SIG-M5 treated with dmso at 0.1 percent for 504 hours (cell line): Measurements from ENCODE around the gene FGF21.
A peak's percentile ranks its signal among the peaks of the same experiment; 100 is the strongest.
"Not testable (repeated sequence)": the region's sequence is repeated elsewhere in the genome, so short reads cannot be mapped to it uniquely, and the experiment has no call there.

Experiments
- DNase-seq: peaks from one replicate; lab custom pipeline; 2025; ENCODE audit not compliant: unreplicated experiment; lab: John Stamatoyannopoulos, UW

The FGF21 gene, protein sequence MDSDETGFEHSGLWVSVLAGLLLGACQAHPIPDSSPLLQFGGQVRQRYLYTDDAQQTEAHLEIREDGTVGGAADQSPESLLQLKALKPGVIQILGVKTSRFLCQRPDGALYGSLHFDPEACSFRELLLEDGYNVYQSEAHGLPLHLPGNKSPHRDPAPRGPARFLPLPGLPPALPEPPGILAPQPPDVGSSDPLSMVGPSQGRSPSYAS

DNA sequence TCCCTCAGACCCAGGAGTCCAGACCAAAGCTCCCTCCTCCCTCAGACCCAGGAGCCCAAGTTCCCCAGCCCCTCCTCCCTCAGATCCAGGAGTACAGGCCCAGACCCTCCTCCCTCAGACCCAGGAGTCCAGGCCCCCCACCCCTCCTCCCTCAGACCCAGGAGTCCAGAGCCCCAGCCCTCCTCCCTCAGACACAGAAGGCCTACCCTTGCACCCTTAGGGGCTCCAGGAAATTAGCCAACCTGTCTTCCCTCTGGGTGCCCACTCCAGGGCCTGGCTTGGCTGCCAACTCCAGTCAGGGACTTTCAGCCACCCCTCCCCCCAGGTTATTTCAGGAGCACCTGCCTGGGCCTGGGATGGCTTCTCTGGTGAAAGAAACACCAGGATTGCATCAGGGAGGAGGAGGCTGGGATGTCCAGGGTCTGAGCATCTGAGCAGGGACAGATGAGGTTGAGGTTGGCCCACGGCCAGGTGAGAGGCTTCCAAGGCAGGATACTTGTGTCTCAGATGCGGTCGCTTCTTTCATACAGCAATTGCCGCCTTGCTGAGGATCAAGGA, at the start of gene FGF21:
Gene FGF21, plus strand, starts transcription at position 441 of the 558 bp plus-strand sequence. CDS start 713 bp downstream, outside the sequence.
- no peak for DNase-seq

DNA sequence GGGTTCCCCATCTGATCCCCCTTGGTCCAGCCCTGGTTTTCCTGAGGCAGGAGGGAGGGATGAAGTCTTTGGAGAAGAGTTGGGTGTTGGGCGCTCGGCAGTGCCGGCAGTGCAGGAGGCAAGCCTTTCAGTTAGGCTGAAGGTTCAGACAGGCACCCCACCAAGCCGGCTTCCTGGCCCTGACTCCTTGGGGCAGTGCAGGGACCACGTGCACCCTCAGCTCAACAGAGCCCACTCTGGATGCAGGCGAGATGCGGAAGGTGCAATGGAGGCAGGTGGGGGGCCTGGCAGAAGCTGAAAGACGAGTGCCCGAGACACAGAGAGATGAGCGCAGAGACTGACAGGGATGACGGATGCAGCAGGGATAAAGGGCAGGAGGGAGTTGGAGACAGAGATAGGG, 46.9 kb upstream of the FGF21 start:
- no peak for DNase-seq

GRCh38 chr19:48711106-48711662, 44.1 kb upstream of the FGF21 start:
- no peak for DNase-seq

- DNase-seq, result peak; percentile 38
Measured at GRCh38 chr19:48713041-48713863, 42.1 kb upstream of the FGF21 start.

- DNase-seq, result peak; percentile 99
Measured at GRCh38 chr19:48713864-48714755, 41.2 kb upstream of the FGF21 start.

GRCh38 chr19:48714759-48715675, 40.3 kb upstream of the FGF21 start:
- DNase-seq, result no peak

DNA sequence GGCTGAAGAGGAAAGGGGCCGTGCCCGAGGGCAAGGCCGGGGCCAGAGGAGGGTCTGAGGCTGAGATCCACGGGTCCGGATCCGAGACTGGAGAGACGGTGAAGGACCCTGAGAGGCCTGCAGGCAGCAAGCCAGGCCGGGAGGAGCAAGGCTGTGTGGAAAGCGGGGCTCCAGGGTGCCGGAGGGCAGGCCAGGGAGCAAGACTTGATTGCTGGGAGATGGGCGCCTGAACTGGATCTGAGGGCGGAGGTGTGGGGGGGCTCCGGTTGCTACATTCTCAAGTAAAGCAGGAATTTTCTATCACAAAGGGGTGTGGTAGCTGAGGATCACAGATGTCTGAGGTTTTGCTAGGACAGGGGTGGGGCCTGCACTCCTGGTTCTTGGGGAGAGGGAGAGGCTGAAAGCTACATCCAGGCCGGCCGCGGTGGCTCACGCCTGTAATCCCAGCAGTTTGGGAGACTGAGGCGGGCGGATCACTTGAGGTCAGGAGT, 39.6 kb upstream of the FGF21 start:
- DNase-seq, result no peak

- DNase-seq, result no peak
Measured at GRCh38 chr19:48716562-48717291, 38.6 kb upstream of the FGF21 start.

GRCh38 chr19:48718106-48718505, 37.2 kb upstream of the FGF21 start:
- not testable (repeated sequence) for DNase-seq

DNA sequence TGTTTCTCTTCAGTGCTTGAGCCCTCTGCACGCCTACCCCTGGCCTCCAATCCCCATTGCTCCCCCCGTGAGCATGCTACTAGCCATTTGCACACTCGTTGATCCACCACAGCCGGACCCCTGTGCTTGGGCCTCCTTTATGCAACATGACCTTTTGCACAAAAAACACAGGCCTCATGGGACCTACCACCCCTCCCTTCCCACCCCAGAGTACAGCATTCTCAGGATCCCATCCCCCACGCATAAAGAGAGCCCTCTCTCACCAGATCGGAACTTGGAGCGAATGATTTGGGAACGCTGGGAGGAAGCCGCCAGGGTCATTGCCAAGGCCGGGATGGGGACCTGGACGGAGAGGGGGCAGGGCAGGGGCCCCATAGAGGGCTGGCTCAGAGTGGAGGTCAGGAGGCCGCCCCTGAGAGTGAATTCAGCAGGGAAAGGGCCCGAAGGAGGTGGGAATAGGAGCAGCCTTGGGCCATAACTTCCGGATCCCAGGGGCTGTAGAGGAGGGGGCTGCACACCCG, 36.6 kb upstream of the FGF21 start:
- DNase-seq, result no peak

GRCh38 chr19:48719263-48720171, 35.8 kb upstream of the FGF21 start, which contains the start of gene MAMSTR:
TSS of gene MAMSTR (minus strand) at chr19:48719725. CDS start at chr19:48719031, 694 bp downstream.
- no peak for DNase-seq

DNA sequence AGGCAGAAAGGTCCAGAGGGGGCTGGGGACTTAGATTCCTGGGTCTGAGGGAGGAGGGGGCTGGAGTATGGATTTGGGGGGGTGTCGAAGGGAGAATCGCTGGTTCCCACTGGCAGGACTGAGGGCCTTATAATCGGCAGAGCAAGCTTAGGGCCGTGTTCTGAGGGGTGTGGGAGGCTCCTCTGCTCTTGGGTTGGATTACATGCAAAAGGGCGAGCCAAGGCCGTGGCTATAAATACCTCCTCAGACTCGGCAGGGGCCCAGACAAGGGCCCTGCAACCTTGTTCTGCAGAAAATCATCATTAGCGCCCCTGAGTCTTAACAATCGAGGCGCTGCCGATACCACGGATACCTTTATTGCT, 35.1 kb upstream of the FGF21 start:
- no peak for DNase-seq

GRCh38 chr19:48720613-48721296, 34.6 kb upstream of the FGF21 start:
- DNase-seq, result peak; percentile 95

- no peak for DNase-seq
Measured at GRCh38 chr19:48722196-48722708, 33.1 kb upstream of the FGF21 start.

- DNase-seq, result peak; percentile 88
Measured at GRCh38 chr19:48724796-48725753, 30.2 kb upstream of the FGF21 start.

GRCh38 chr19:48726556-48726955, 28.8 kb upstream of the FGF21 start:
- peak; percentile 84 for DNase-seq
